CD14-positive monocyte (primary cell): Measurements from ENCODE around the gene CLOCK. TPM values are rescaled to one million over a fixed set of nuclear protein-coding genes. Genes with fewer than 3 reads are reported as not detected.

Source experiments
- DNase-seq, 3 donors: peaks; one replicate each; pipeline ENCODE4 v3.0.0-alpha.2; 2011 to 2022
- H2AFZ ChIP-seq: 2 replicates; pipeline ENCODE4 v1.6.0; 2012; ENCODE audit warnings: mild to moderate bottlenecking, low read depth, low read length, inconsistent platforms; ENCODE audit not compliant: insufficient read depth, poor library complexity, severe bottlenecking
- H3K27ac ChIP-seq, 2 donors: 1 replicate in 1 of 2; 2 replicates in 1 of 2; pipeline ENCODE4 v1.5.1; 2012 to 2013; ENCODE audit warnings: low read length in 2 of 2, control low read depth in 1 of 2, inconsistent platforms in 1 of 2, low read depth in 1 of 2, mild to moderate bottlenecking in 1 of 2
- H3K27me3 ChIP-seq, 2 donors: one replicate each; pipeline versions ENCODE4 v1.6.0 to v1.6.1; 2011 to 2013; ENCODE audit warnings: low read length in 2 of 2; ENCODE audit not compliant: control insufficient read depth in 2 of 2, insufficient read depth in 2 of 2
- H3K36me3 ChIP-seq, 2 donors: replicated peaks in 1 of 2; 1 replicate in 1 of 2; 2 replicates in 1 of 2; pipeline versions ENCODE4 v1.5.1 to v1.6.1; 2012 to 2013; ENCODE audit warnings: low read length in 2 of 2, control low read depth in 1 of 2, inconsistent platforms in 1 of 2, mild to moderate bottlenecking in 1 of 2; ENCODE audit not compliant: insufficient read depth in 2 of 2, control insufficient read depth in 1 of 2
- H3K4me1 ChIP-seq, 2 donors: 1 replicate in 1 of 2; 2 replicates in 1 of 2; pipeline versions ENCODE4 v1.5.1 to v1.6.1; 2012 to 2013; ENCODE audit warnings: low read length in 2 of 2, control low read depth in 1 of 2, inconsistent platforms in 1 of 2, mild to moderate bottlenecking in 1 of 2, moderate library complexity in 1 of 2; ENCODE audit not compliant: insufficient read depth in 2 of 2, control insufficient read depth in 1 of 2
- H3K4me2 ChIP-seq: replicated peaks from 2 replicates; pipeline ENCODE3; 2012; ENCODE audit warnings: low read length, moderate library complexity, mild to moderate bottlenecking; ENCODE audit not compliant: poor library complexity, severe bottlenecking; ENCODE audit errors: extremely low read depth
- H3K4me3 ChIP-seq, 3 experiments: fragments of 200-600 bp in 1 of 3; sonication (generic) in 1 of 3; replicated peaks in 1 of 3; 1 replicate in 2 of 3; 2 replicates in 1 of 3; pipeline ENCODE4 v1.5.1; 2011 to 2013; ENCODE audit warnings: low read length in 3 of 3, mild to moderate bottlenecking in 3 of 3, control low read depth in 2 of 3, low read depth in 2 of 3, inconsistent platforms in 1 of 3, moderate library complexity in 1 of 3
- H3K79me2 ChIP-seq: 2 replicates; pipeline ENCODE4 v1.6.0; 2012; ENCODE audit warnings: mild to moderate bottlenecking, control low read depth, inconsistent platforms, low read length, moderate library complexity; ENCODE audit not compliant: insufficient read depth
- H3K9ac ChIP-seq: 2 replicates; pipeline ENCODE4 v1.6.0; 2017; ENCODE audit warnings: low read length, mild to moderate bottlenecking; ENCODE audit not compliant: insufficient read depth, poor library complexity, severe bottlenecking
- H3K9me3 ChIP-seq, 2 donors: replicated peaks in 1 of 2; 1 replicate in 1 of 2; 2 replicates in 1 of 2; pipeline versions ENCODE4 v1.5.1 to v1.6.1; 2012 to 2013; ENCODE audit warnings: low read length in 2 of 2, control low read depth in 1 of 2; ENCODE audit not compliant: control insufficient read depth in 1 of 2, insufficient read depth in 1 of 2
- H4K20me1 ChIP-seq: 2 replicates; pipeline ENCODE4 v1.6.0; 2012; ENCODE audit warnings: mild to moderate bottlenecking, low read length, control low read depth, moderate library complexity; ENCODE audit not compliant: insufficient read depth
- H3K27ac Mint-ChIP-seq, 7 donors: one replicate each; pipeline ENCODE4 v1.8.0; 2020; ENCODE audit warnings: mild to moderate bottlenecking in 7 of 7, mixed read lengths in 7 of 7, moderate library complexity in 6 of 7, inconsistent platforms in 2 of 7
- H3K27me3 Mint-ChIP-seq, 3 donors: one replicate each; pipeline ENCODE4 v1.8.0; 2021 to 2022; ENCODE audit warnings: low read depth in 3 of 3, mild to moderate bottlenecking in 3 of 3, mixed read lengths in 3 of 3, moderate library complexity in 3 of 3, inconsistent platforms in 1 of 3
- H3K36me3 Mint-ChIP-seq, 2 donors: one replicate each; pipeline ENCODE4 v1.8.0; 2020; ENCODE audit warnings: mixed read lengths in 2 of 2, inconsistent platforms in 1 of 2, mild to moderate bottlenecking in 1 of 2
- H3K4me1 Mint-ChIP-seq: one replicate; pipeline ENCODE4 v1.8.0; 2020; ENCODE audit warnings: mild to moderate bottlenecking, mixed read lengths
- H3K4me3 Mint-ChIP-seq, 2 donors: one replicate each; pipeline ENCODE4 v1.8.0; 2020; ENCODE audit warnings: mild to moderate bottlenecking in 2 of 2, mixed read lengths in 2 of 2, moderate library complexity in 1 of 2
- H3K9me3 Mint-ChIP-seq, 7 donors: one replicate each; pipeline ENCODE4 v1.8.0; 2020 to 2022; ENCODE audit warnings: mixed read lengths in 7 of 7, mild to moderate bottlenecking in 6 of 7, moderate library complexity in 6 of 7, inconsistent platforms in 2 of 7
- CTCF ChIP-seq: fragments of 200-600 bp; IDR thresholded peaks from one replicate; pipeline ENCODE4 v1.8.0; 2022; ENCODE audit warnings: antibody characterized with exemption, mild to moderate bottlenecking
- WGBS: methylation state at CpG from one replicate; pipeline ENCODE4 v1.1.5; 2013; ENCODE audit warnings: missing lambda C conversion rate; ENCODE audit not compliant: insufficient coverage; 5-methylcytosine and 5-hydroxymethylcytosine counted together
- intact Hi-C, 2 donors: fragments of 100-400 bp; cut with micrococcal nuclease; formaldehyde crosslinking; loops; one replicate each; pipeline versions ENCODE4 v1.15.0 to v1.15.1; 2023
- polyA plus RNA-seq, 3 donors: library from polyadenylated mRNA; depleted of rRNA in 1 of 3; unstranded in 2 of 3; stranded (reverse) in 1 of 3; fragments of 300-500 nt in 2 of 3; fragments of >200 nt in 1 of 3; fragmentation: Illumina TruSeq in 2 of 3; gene quantifications; 1 replicate in 2 of 3; 2 replicates in 1 of 3; pipeline ENCODE4 v1.2.3, GENCODE V29; 2012 to 2021

Gene CLOCK
- polyA plus RNA-seq, 3 donors, result 1.9 to 3.7 (median 2.9) TPM

- Histone ChIP-seq H3K4me1 (no peaks in the 10 kb centered on the region), H3K9me3 (no peaks in the 10 kb centered on the region), H4K20me1 (peaks cover 20% of the 10 kb centered on the region), H3K4me3 (no peak overlapping the region), H3K27ac (no peak overlapping the region), H3K4me2 (no peak overlapping the region), H3K36me3 (peaks cover 0 to 5% of the 10 kb centered on the region in 2 donors), H3K79me2 (peaks cover 73% of the 10 kb centered on the region), H2AFZ (no peak overlapping the region), H3K27me3 (no peaks in the 10 kb centered on the region), H3K9ac (no peak overlapping the region)
- Mint-ChIP-seq H3K27me3 (peaks cover 0 to 3% (median 0%) of the 10 kb centered on the region in 3 donors), H3K4me3 (no peak overlapping the region), H3K9me3 (peaks cover 0 to 8% (median 0%) of the 10 kb centered on the region in 7 donors), H3K36me3 (peaks cover 4 to 15% of the 10 kb centered on the region in 2 donors), H3K27ac (no peak overlapping the region), H3K4me1 (peaks cover 3% of the 10 kb centered on the region)
- DNase-seq, result no peak
- TF ChIP-seq CTCF, result no peak
- WGBS, result no CpG with 5 or more reads among the region's 2 CpGs
- intact Hi-C loops, result no loop called here
These were observed 7.1 kb downstream of the CLOCK start for GRCh38 chr4:55539658-55540057.

GRCh38 chr4:55538531-55538930 lies 8.2 kb downstream of the CLOCK start:
- no peak overlapping the region for H3K4me3 ChIP-seq
- H3K36me3 Mint-ChIP-seq, result peaks cover 6 to 19% of the 10 kb centered on the region in 2 donors
- no peak for DNase-seq
- H3K4me1 Mint-ChIP-seq, result no peaks in the 10 kb centered on the region
- peaks cover 66% of the 10 kb centered on the region for H3K79me2 ChIP-seq
- H3K27ac ChIP-seq, result no peak overlapping the region
- H3K27me3 ChIP-seq, result no peaks in the 10 kb centered on the region
- peaks cover 19% of the 10 kb centered on the region for H4K20me1 ChIP-seq
- no peaks in the 10 kb centered on the region for H3K9me3 ChIP-seq
- no peaks in the 10 kb centered on the region for H3K4me1 ChIP-seq
- no peak overlapping the region for H3K27ac Mint-ChIP-seq
- no peak overlapping the region for H2AFZ ChIP-seq
- peaks cover 3 to 8% (median 5%) of the 10 kb centered on the region in 7 donors for H3K9me3 Mint-ChIP-seq
- TF ChIP-seq CTCF, result no peak
- intact Hi-C loops, result no loop called here
- no peaks in the 10 kb centered on the region for H3K27me3 Mint-ChIP-seq
- peaks cover 0 to 5% of the 10 kb centered on the region in 2 donors for H3K36me3 ChIP-seq
- H3K4me3 Mint-ChIP-seq, result no peak overlapping the region
- no peak overlapping the region for H3K4me2 ChIP-seq
- no peak overlapping the region for H3K9ac ChIP-seq
